Left lung (tissue), 10 donors: ENCODE measurements around the gene IL17B. TPM values are rescaled to one million over a fixed set of nuclear protein-coding genes. Genes with fewer than 3 reads are reported as not detected.

ENCODE experiments used
- ATAC-seq: fragments of 200-7000 bp; cut with Tn5 transposase; one replicate; pipeline ENCODE4 v1.9.1; 2020; ENCODE audit warnings: moderate library complexity
- DNase-seq, 4 donors: peaks; one replicate each; pipeline ENCODE4 v3.0.0-alpha.2; 2013 to 2020
- H3K27ac ChIP-seq, 2 donors: fragments of 200-600 bp; sonication (generic) in 1 of 2; one replicate each; pipeline versions ENCODE4 v1.5.0 to v1.8.0; 2020 to 2021
- H3K27me3 ChIP-seq, 2 donors: fragments of 200-600 bp; sonication (generic) in 1 of 2; one replicate each; pipeline versions ENCODE4 v1.5.0 to v1.8.0; 2020 to 2021
- H3K36me3 ChIP-seq, 2 donors: fragments of 200-600 bp; sonication (generic) in 1 of 2; one replicate each; pipeline versions ENCODE4 v1.5.0 to v1.8.0; 2020 to 2021
- H3K4me1 ChIP-seq, 2 donors: fragments of 200-600 bp; one replicate each; pipeline ENCODE4 v1.8.0; 2021
- H3K4me3 ChIP-seq, 2 donors: fragments of 200-600 bp; sonication (generic) in 1 of 2; one replicate each; pipeline versions ENCODE4 v1.5.0 to v1.8.0; 2020 to 2021; ENCODE audit warnings: mild to moderate bottlenecking in 1 of 2
- H3K9me3 ChIP-seq, 2 donors: fragments of 200-600 bp; sonication (generic) in 1 of 2; one replicate each; pipeline versions ENCODE4 v1.5.0 to v1.8.0; 2020 to 2021
- intact Hi-C, 2 donors: fragments of 100-400 bp; cut with DNase I; formaldehyde crosslinking; loops; one replicate each; pipeline versions ENCODE4 v1.11.2 to v1.14.2; 2022
- polyA plus RNA-seq, 6 donors: library from polyadenylated mRNA; unstranded; fragments of 120-200 nt; gene quantifications; one replicate each; pipeline ENCODE4 v1.2.1, GENCODE V29; 2013; ENCODE audit not compliant: insufficient read length in 6 of 6
- total RNA-seq, 2 donors: library from RNA; stranded (reverse); fragmentation: NEBNext Ultra II Directional; extraction: Animal tissue kit (Norgen Biotek cat#: 25700); gene quantifications; one replicate each; pipeline ENCODE4 v1.2.1, GENCODE V29; 2021
- TF ChIP-seq, protein P1 (sequence below), 2 donors: fragments of 200-600 bp; sonication (generic) in 1 of 2; IDR thresholded peaks; one replicate each; pipeline versions ENCODE4 v1.5.0 to v1.8.0; 2021; ENCODE audit warnings: antibody characterized with exemption in 2 of 2
- donor health status: DM: no; HTN: yes; CAD: no.
- donor health status: DM: no; HTN: no; CAD: no.

The IL17B gene
- total and polyA plus RNA-seq, 8 donors: 0.42 to 1.9 (median 1.4) TPM; not detected in 1

- Histone ChIP-seq H3K36me3 (peaks cover 0 to 9% of the 10 kb centered on the region in 2 donors), H3K27me3 (no peaks in the 10 kb centered on the region), H3K4me1 (no peaks in the 10 kb centered on the region), H3K9me3 (no peaks in the 10 kb centered on the region), H3K4me3 (no peak overlapping the region), H3K27ac (no peak overlapping the region)
- ATAC-seq (no peak), DNase-seq (no peak)
- TF ChIP-seq, protein P1, sequence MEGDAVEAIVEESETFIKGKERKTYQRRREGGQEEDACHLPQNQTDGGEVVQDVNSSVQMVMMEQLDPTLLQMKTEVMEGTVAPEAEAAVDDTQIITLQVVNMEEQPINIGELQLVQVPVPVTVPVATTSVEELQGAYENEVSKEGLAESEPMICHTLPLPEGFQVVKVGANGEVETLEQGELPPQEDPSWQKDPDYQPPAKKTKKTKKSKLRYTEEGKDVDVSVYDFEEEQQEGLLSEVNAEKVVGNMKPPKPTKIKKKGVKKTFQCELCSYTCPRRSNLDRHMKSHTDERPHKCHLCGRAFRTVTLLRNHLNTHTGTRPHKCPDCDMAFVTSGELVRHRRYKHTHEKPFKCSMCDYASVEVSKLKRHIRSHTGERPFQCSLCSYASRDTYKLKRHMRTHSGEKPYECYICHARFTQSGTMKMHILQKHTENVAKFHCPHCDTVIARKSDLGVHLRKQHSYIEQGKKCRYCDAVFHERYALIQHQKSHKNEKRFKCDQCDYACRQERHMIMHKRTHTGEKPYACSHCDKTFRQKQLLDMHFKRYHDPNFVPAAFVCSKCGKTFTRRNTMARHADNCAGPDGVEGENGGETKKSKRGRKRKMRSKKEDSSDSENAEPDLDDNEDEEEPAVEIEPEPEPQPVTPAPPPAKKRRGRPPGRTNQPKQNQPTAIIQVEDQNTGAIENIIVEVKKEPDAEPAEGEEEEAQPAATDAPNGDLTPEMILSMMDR (IDR thresholded peaks at IDR 0.05): no peak
- intact Hi-C loops: no loop called here
Observed at GRCh38 chr5:149337736-149338135, 41.4 kb downstream of the IL17B start.

GRCh38 chr5:149333711-149334443 lies 45.2 kb downstream of the IL17B start:
- no peaks in the 10 kb centered on the region for H3K4me1 ChIP-seq
- DNase-seq (no peak), ATAC-seq (no peak)
- no peak overlapping the region for H3K4me3 ChIP-seq
- no peaks in the 10 kb centered on the region for H3K27me3 ChIP-seq
- TF ChIP-seq, protein P1 (IDR thresholded peaks at IDR 0.05): no peak
- intact Hi-C loops: no loop called here
- H3K9me3 ChIP-seq: no peaks in the 10 kb centered on the region
- no peak overlapping the region for H3K27ac ChIP-seq
- peaks cover 0 to 12% of the 10 kb centered on the region in 2 donors for H3K36me3 ChIP-seq

GRCh38 chr5:149328177-149328576 lies 50.9 kb downstream of the IL17B start:
- TF ChIP-seq, protein P1 (IDR thresholded peaks at IDR 0.05): no peak
- ATAC-seq: no peak
- Histone ChIP-seq H3K27me3 (no peaks in the 10 kb centered on the region), H3K4me3 (no peak overlapping the region), H3K9me3 (no peaks in the 10 kb centered on the region), H3K4me1 (no peaks in the 10 kb centered on the region), H3K36me3 (peaks cover 0 to 6% of the 10 kb centered on the region in 2 donors), H3K27ac (no peak overlapping the region)
- DNase-seq: no peak
- intact Hi-C loops: no loop called here

DNA sequence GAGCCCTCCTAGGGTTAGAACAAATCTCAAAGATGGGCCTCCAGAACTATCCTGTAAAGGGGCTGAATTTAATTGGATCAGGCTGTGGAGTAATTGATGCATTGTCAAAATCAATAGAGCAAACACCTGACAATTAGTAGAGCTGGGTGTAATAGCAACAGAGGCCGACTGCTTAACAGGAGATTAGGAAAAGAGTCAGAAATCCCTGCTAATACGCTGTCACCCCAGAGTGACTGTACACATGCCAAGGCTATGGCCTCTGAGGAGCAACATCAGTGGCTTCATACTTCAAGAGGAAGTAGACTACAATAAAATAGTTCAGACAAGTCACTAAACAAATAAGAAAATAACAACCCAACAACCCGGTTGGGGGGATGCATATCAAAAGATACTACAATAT lies 52.5 kb downstream of the IL17B start:
- H3K27ac ChIP-seq: no peak overlapping the region
- intact Hi-C loops: no loop called here
- no peaks in the 10 kb centered on the region for H3K4me1 ChIP-seq
- no peaks in the 10 kb centered on the region for H3K27me3 ChIP-seq
- no peaks in the 10 kb centered on the region for H3K36me3 ChIP-seq
- ATAC-seq: no peak
- no peaks in the 10 kb centered on the region for H3K9me3 ChIP-seq
- no peak overlapping the region for H3K4me3 ChIP-seq
- TF ChIP-seq, protein P1 (IDR thresholded peaks at IDR 0.05): no peak
- no peak for DNase-seq

- Histone ChIP-seq H3K9me3 (no peaks in the 10 kb centered on the region), H3K4me1 (peaks cover 2 to 5% of the 10 kb centered on the region in 2 donors), H3K4me3 (no peak overlapping the region), H3K27ac (no peak overlapping the region), H3K36me3 (no peaks in the 10 kb centered on the region), H3K27me3 (no peaks in the 10 kb centered on the region)
- intact Hi-C loops: no loop called here
- ATAC-seq (no peak), DNase-seq (no peak)
- TF ChIP-seq, protein P1 (IDR thresholded peaks at IDR 0.05): no peak
Observed at GRCh38 chr5:149325894-149326293, 53.2 kb downstream of the IL17B start.
